Ureter (tissue), 1 donor: Measurements from ENCODE around the gene GPX2. TPM values are rescaled to one million over a fixed set of nuclear protein-coding genes. Genes with fewer than 3 reads are reported as not detected.

ENCODE experiments used
- DNase-seq: peaks from one replicate; pipeline ENCODE4 v3.0.0-alpha.2; 2020; ENCODE audit warnings: low spot score
- total RNA-seq: library from RNA; stranded (reverse); gene quantifications from one replicate; pipeline ENCODE4 v1.2.4, GENCODE V29; 2023
- donor health status: DM: yes; HTN: yes; CAD: no.

Gene GPX2
- total RNA-seq, 1 donor from 2014 or later, result 342 TPM

DNA sequence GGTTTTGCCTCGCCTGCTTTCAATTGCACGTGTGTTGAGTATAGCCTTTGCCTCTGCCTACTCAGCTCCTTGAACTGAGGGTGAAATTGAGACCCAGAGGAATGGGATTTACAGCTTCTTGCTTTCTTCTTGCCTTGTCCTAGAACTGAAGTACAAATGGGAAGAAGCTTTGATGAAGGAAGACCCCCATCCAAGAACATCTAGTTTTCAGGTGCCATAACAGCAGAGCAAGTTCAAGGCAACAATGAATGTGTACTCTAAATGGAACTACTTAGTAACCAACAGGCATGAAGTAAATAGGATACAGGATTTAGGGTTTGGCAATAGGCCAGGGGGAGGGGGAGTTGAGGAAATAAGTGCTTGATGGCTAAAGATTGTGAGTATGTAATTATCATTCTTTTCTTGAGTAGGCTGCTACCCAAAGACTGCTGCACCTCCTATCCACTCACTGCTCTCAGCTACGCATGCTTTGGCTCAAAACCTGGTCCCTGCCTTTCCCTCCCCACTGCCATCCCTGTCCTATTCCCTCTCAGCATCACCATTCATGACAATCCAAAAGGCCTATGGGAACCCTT is 2.1 kb downstream of the GPX2 start:
- DNase-seq, result no peak

DNA sequence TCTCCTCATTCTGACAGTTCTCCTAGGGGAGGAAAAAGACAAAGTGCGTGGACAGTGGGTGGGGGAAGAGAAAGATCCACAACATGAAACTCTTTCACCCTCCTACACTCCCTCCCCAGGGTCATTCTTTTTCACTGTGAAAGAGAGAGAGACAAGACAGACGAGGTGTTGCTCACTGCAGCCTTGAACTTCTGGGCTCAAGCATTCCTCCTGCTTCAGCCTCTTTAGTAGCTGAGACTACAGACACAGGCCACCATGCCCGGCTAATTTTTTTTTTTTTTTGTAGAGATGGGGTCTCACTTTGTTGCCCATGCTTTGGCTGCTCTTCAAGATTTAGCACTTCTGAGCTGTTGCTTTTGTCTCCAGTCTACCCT is 2.7 kb downstream of the GPX2 start:
- no peak for DNase-seq

DNA sequence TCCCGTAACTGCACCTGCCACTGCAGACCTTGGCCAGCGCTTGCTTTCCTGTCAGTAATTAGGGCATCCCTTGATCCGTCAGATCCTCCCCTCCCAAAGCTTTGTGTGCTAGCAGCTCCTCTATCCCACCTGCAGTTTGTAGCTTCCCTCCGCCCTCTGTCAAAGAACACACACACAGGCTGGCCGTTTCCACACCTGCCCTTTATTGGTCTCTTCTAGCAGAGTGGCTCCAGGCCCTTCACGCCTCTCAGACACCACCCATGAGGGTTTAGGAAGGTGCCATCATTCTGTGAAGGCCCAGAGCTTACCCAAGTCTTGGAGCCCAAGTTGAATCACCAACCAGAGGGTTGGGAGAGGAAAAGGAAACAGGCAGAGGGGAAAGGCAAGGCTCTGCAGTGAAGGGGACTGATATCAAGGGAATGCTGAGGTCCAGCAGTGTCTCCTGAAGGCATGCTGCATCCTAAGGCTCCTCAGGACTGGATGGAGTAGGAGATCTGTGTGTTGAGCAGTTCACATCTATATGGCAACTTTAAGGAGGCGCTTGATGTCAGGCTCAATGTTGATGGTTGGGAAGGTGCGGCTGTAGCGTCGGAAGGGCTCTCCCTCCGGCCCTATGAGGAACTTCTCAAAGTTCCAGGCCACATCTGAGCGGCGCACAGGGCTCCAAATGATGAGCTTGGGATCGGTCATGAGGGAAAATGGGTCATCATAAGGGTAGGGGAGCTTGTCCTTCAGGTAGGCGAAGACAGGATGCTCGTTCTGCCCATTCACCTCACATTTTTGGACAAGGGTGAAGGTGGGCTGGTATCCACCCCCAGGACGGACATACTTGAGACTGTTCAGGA is 3.4 kb downstream of the GPX2 start:
- DNase-seq, result no peak

DNA sequence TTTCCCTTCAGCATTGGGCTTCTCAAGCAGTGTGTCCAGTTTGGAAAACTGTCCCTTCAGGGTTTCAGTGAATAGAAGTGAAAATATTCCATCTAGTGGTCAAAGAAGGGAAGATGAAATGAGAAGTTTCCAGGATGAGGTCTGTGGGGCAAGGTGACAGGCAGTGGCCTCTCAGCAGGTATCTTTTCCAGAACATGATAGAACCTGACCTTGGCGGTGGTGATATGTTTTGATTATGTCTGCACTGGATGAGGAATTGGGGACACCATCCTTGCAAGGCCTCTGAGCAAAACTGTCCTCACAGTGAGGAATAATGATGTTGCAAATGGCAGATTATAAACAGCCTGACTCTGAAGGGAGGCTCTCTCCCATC is 4.7 kb downstream of the GPX2 start:
- no peak for DNase-seq

DNA sequence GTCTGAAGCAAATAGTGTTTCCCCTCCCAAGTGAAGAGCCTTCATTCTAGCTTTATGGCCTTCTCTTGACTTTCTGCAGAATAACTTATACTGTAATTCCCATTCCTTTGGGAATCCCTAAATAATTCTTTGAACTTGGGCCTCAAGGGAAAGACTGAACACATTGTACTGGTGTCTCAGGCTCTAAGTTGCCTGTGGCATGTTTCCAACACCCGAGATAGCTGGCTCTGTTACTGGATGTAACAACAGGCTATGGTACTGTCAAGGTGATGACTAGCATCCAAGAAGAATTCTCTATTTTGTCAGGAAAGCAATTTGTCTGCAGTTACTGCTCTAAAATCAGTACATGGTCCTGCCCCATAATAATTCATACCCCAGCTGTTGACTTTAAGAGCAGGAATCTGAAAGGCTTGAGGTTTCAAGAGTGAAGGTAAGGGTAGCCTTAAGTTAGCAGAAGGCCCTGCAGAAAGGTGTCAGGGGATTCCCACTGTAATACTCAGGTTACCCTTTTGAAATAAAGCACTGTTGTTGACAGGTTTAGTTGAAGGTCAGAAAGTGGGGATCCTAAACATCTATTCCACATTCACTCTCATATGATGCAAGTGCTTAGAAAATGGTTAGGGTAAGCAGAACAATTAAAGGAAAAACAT is 5.2 kb downstream of the GPX2 start:
- no peak for DNase-seq

DNA sequence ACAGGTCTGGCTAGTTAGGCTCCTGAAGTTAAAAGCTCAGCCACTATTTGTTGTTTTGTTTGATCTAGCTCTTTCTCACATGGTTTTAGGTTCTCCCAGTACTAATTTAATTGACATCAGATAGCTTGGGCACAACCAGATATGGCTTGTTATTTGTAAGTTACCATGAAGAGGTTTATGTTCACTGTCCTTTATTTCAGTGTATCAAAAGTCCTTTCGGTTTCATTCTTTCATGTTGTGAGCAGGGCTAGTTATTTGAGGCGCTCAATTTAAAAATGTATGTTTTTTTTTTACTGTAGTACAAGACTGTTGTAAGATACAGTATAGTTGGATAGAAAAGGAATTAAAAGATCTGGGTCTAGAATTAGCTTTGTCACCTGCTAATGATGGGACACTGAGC is 7.0 kb downstream of the GPX2 start:
- DNase-seq, result no peak

DNA sequence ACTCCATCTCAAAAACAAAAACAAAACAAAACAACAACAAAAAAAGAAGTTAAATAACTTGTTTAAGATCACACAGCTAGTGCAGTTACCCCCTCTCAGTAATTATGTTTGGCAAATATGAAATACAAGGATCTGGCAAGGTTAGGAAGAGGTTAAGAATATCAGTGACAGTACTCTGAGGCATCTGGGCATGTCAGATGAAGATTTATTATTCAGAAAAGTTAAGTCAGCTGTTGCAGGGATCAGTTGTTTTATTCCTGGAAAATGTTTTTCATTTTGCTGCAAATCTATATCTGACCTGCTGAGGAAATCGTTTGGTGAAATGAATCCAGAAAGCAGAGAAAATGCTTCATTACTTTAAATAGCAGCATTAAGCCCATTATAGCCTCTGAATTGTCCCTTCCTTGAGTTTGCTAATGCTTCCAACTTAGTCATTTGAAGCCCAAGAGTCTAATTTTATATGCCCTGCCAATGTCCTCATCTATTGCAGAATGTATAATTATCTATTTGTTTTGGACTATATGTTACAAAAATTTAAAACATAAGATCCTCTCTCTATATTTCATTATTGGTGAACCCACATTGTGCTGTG is 8.1 kb downstream of the GPX2 start:
- no peak for DNase-seq

DNA sequence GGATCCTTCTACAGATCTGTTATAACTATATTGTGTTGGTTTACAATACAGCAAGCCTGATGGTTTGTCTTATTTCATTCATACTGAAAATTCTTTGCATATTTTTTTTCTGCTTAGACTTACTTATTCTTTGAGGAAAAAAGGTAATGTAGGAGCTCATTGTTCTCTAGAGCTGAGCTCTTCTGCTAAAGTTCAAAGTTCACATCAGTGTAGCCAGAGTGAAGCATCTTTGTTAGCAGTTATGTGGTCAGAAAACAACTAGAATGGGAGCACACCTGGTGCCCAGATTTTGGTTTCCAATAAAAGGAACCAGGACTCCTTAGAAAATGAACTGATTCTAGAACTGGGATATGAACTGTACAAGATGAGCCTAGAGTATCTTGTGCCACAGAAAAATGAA is 10.3 kb downstream of the GPX2 start:
- DNase-seq, result no peak

DNA sequence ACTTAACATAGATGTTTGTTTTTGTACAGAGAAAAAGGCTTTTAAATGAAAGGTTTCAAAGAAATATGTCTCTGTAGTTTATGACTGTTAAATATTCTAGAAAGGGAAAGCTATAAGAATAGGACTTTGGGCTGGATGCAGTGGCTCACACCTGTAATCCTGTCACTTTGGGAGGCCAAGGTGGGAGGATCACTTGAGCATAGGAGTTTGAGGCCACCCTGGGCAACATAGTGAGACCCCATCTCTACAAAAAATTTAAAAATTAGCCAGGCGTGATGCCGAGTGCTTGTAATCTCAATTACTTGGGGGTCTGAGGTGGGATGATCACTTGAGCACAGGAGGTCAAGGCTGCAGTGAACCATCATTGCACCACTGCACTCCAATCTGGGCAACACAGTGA is 11.4 kb downstream of the GPX2 start:
- DNase-seq, result no peak

DNA sequence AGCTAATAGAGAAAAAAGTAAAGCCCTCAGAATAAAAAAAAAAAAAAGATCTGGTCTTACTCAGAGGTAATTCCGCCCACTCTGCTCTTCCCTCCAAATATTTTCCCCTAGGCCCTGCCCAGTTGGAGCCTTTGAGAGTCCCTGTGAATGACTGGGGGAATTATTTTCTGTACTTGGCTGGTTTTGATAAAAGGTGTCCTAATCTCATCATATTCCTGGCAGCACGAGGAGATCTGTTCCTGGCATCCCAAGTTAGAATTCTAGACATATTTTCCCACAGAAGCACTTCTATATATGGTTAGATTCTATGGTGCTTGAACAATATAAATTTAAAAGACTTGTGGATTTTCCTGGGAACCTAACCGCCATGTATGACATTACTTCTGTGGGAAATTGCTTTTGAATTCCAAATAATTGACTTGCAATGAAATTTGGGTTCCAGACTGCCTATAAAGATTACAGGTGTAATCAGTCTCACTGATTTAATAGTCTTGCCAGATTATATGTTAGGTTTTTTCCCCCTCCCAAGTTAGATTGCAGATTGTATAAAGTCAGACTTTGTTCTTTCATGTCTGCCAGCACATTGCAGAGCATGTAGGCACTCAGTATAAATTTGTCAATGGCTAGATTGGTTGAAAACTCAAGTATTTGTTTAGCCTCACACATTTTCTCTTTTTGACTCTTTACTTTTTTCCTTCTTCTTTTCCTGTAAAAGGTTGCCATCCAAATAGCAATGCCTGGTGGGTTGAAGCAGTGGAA is 12.3 kb downstream of the GPX2 start:
- DNase-seq, result no peak

DNA sequence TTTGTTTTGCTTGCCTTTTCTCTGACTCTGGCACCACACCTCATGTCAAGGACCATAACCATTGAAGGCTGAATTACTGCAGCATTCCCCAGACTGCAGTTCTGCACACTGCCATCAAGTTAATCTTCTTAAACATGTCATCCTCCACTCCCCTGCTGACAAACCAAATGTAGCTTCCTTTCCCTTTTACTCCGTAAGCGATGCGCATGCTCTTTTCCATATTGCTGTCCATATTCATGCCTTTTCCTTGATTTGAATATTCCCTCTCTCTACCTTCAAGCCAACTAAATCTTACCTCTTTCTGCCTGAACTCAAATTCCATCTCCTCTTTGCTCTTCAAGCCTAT is 13.6 kb downstream of the GPX2 start:
- DNase-seq, result no peak

DNA sequence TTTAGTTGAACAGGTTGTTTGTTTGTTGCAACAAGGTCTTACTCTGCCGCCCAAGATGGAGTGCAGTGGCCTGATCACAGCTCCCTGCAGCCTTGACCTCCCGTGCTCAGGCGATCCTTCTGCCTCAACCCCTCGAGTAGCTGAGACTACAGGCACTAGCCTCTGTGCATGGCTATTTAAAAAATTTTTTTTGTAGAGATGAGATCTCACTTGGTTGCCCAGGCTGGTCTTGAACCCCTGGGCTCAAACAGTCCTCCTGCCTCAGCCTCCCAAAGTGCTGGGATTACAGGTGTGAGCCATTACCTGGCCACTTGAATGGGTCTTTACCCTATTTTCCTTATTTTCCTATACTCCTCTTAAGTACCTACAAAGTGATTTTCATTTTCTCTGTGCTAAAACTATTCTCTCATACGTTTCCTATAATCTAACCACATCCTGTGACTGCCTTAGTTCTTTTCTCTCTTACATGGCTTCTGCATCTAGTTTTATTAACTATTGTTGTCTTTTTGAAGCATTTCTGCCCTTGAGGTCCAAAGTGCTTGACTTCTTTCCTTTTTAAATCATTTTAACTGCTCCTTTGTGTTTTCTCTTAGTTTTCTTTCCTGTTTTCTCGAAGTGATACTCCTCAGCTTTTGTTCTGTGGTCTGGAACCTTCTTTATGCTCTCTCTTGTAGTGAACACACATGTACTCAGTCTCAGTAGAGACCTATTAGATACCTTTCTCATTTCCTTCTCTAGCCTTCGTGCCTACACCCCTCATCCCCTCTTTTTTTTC is 14.1 kb downstream of the GPX2 start:
- no peak for DNase-seq

DNA sequence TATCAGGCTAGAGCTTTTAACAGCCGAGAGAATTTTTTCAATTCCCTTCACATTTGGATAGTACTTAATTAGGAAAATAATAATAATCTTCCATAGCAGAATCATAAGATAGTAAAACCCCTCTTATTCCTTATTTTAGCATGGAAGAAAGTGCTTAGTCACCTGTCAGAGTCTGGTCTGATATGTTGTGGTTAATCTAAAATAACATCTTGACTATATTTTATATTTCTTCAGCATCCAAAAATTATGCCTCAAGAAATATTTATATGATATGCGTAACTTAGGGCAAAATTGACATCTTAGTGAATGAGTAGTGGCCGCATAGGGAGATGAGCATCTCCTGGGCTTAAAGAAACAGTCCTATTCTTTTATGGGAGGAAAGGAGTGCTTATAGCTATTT is 15.5 kb downstream of the GPX2 start:
- DNase-seq, result no peak

DNA sequence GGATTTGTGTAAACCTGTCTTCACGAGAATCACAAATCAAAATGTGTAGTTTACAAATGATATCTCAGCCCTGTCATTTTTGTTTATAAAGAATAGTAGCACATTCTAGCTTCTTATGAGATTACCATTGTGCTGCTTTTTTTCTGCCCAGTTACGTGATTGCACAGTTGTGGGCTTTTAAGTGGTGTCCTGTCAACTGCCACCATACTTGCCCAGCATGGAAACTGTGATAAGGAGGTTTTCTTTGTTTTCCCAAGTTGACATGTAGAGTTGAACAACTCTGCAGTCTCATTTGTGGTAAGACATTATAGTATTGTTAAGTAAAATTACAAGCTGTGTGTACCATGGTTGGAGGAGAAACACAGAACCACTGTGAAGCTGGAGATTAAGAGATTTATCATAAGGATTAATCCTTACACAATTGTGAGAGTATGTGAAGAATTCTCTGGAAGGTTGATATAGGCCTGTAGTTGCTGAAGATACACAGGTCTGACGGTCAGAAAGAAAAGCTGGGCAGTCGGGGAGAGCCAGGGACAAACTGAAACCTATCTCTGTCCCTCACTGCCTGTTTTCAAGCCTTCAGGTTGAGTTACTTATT is 16.0 kb downstream of the GPX2 start:
- DNase-seq, result no peak

DNA sequence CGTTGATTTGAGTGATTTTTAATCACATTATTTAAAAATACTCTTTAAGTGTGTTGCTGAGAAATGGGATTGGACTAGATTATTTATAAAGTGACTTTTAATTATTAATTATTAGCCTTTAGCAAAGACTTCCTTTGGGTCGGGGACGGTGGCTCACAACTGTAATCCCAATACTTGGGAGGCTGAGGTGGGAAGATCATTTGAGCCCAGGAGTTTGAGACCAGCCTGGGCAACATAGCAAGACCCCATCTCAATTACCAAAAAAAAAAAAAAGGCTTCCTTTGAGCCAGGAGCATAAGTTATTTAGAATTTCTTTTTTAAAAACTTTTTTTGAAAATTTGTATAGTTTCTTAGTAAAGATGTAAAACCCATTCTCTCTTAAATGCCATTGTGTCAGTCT is 19.5 kb downstream of the GPX2 start:
- no peak for DNase-seq

DNA sequence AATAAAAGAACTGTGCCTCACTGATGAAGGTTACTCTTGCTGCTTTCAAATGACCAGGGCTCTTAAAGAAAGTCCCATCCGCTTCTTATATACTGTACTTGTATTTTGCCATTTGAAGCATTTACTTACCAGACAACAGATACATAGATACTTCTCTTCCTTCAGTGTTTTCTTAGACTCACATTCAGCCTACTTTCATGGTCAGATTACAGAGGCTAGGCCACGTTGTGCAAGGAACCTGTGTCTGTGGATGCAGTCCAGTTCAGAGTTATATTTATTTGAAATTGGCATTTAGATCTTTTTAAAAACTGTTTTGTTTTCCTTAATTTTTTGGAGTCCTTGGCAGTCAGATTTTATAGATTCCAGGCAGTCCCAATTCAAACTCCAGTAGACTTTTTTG is 22.1 kb downstream of the GPX2 start:
- DNase-seq, result no peak

DNA sequence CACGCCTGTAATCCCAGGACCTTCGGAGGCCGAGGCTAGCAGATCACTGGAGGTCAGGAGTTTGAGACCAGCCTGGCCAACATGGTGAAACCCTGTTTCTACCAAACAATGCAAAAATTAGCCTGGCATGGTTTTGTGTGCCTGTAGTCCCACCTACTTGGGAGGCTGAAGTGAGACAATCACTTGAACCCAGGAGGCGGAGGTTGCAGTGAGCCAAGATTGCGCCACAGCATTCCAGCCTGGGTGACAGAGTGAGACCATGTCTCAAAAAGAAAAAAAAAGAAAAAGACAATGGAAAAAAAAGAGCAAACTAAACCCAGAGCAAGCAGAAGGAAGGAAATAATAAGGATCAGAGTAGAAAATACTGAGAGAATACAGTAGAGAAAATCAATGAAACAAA is 22.9 kb downstream of the GPX2 start:
- DNase-seq, result no peak

DNA sequence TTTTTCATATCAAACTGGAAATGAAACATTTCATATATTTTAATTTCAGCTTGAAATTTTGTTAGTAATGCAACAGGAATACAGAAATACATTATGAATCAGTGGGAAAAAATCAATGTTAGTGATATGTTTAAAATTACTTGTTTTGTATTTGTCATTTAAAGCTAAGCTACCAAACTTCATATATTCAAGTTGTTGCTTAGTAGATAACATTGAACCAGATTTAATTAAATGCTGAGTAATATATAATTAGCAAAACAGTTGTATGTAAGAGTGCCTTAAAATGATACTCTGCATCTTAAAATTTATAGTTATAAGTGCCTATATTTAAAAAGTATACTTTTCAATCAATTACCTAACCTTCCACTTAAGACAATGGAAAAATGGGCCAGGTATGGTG is 23.3 kb downstream of the GPX2 start:
- no peak for DNase-seq

DNA sequence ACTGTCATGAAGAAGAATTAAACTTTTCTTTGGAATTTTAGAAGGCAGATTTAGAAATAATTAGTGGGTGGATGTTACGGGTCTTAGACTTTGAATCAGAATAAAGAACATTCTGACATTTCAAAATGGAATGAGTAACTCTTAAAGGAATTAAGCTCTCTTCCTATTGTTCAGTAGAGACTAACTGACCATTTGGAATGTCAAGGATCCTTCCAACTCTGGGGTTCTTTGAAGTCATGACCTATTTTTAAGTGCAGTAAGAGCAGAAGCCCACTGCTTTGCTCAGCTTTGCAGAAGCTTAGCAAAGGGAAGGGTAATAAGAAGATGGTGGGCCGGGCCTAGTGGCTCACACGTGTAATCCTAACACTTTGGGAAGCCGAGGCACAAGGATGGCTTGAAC is 24.3 kb downstream of the GPX2 start:
- no peak for DNase-seq

DNA sequence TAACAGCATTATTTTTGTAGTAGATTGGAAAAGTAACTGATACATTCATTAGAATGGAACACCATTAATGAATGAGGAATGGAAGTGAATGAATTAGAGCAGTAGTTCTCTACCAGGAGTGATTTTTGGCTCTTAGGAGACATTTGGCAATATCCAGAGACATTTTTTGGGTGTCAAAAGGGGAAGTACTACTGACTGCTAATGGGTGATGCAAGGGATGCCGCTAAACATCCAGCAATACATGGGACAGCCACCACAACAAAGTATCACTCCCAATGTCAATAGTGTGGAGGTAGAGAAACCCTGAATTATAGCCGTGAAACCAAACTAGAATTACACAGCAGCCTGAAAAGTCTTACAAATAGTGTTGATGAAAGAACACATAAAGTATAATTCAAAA is 26.7 kb downstream of the GPX2 start:
- DNase-seq, result no peak

DNA sequence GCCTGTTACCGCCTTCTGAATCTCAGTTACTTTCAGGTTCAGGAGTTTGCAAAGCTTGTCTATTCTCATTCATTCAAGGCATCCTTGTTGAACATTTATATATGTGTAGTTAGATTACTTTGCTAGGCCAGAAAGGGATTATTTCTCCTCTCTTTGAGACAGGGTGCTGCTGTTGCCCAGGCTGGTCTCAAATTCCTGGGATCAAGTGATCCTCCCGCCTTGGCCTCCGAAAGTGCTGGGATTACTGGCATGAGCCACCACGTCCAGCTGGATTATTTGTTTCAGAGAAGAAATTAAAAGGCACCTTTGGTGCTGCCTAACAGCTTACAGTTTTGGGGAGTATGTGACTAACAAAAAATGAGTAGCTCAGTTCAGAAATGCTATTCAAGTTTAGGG is 27.5 kb downstream of the GPX2 start:
- no peak for DNase-seq
